B cell (primary cell): ENCODE measurements around the gene MFSD12. TPM values are rescaled to one million over a fixed set of nuclear protein-coding genes. Genes with fewer than 3 reads are reported as not detected.

Experiments used
- ATAC-seq: fragments of 200-7000 bp; cut with Tn5 transposase; one replicate; pipeline ENCODE4 v1.10.0; 2021; ENCODE audit warnings: low read depth, mild to moderate bottlenecking, moderate number of reproducible peaks, moderate library complexity
- CTCF ChIA-PET: fragments of 350-600 bp; sonication (Branson Sonifier 250); formaldehyde crosslinking; loops from one replicate; lab custom pipeline; 2021; ENCODE audit warnings: antibody characterized with exemption, inconsistent platforms; lab: Charles Lee
- POLR2A ChIA-PET: fragments of 350-600 bp; sonication (Branson Sonifier 250); formaldehyde crosslinking; loops from one replicate; lab custom pipeline; 2021; ENCODE audit warnings: antibody characterized with exemption; lab: Charles Lee
- DNase-seq: peaks from one replicate; pipeline ENCODE4 v3.0.0; 2013
- H2AFZ ChIP-seq: 2 replicates; pipeline ENCODE4 v1.6.1; 2012; ENCODE audit warnings: mild to moderate bottlenecking, low read depth, low read length; ENCODE audit not compliant: insufficient read depth, poor library complexity, severe bottlenecking
- H3K27ac ChIP-seq, 2 donors: 1 replicate in 1 of 2; 2 replicates in 1 of 2; pipeline ENCODE4 v1.5.1; 2012 to 2013; ENCODE audit warnings: low read length in 2 of 2, mild to moderate bottlenecking in 2 of 2, moderate library complexity in 1 of 2
- H3K27me3 ChIP-seq, 4 experiments: fragments of 200-600 bp in 1 of 4; sonication (generic) in 1 of 4; replicated peaks in 1 of 4; 1 replicate in 2 of 4; 2 replicates in 2 of 4; pipeline versions ENCODE4 v1.6.1 to v1.7.0; 2013 to 2016; ENCODE audit warnings: low read length in 3 of 4, mild to moderate bottlenecking in 2 of 4, mixed read lengths in 1 of 4, moderate library complexity in 1 of 4; ENCODE audit not compliant: insufficient read depth in 4 of 4, control insufficient read depth in 3 of 4; ENCODE audit errors: control extremely low read depth in 1 of 4
- H3K36me3 ChIP-seq, 2 experiments: replicated peaks in 1 of 2; 1 replicate in 1 of 2; 2 replicates in 1 of 2; pipeline versions ENCODE4 v1.6.1 to v1.7.1; 2013; ENCODE audit warnings: low read length in 1 of 2; ENCODE audit not compliant: insufficient read depth in 2 of 2, control insufficient read depth in 1 of 2; ENCODE audit errors: control extremely low read depth in 1 of 2, extremely low read depth in 1 of 2
- H3K4me1 ChIP-seq, 2 donors: fragments of 200-600 bp in 1 of 2; sonication (generic) in 1 of 2; 1 replicate in 1 of 2; 2 replicates in 1 of 2; pipeline versions ENCODE4 v1.5.1 to v1.6.1; 2013 to 2017; ENCODE audit warnings: low read length in 2 of 2; ENCODE audit not compliant: control insufficient read depth in 2 of 2, insufficient read depth in 2 of 2
- H3K4me2 ChIP-seq: replicated peaks from 2 replicates; pipeline ENCODE3; 2012; ENCODE audit warnings: mild to moderate bottlenecking, low read depth, low read length; ENCODE audit not compliant: poor library complexity, severe bottlenecking
- H3K4me3 ChIP-seq, 5 experiments: fragments of 200-600 bp in 1 of 5; sonication (generic) in 1 of 5; 1 replicate in 3 of 5; 2 replicates in 2 of 5; pipeline versions ENCODE4 v1.5.1 to v1.7.0; 2011 to 2016; ENCODE audit warnings: low read length in 4 of 5, mild to moderate bottlenecking in 4 of 5, low read depth in 2 of 5, control low read depth in 1 of 5, moderate library complexity in 1 of 5; ENCODE audit not compliant: insufficient read depth in 1 of 5; ENCODE audit errors: control extremely low read depth in 1 of 5, extremely low read depth in 1 of 5
- H3K79me2 ChIP-seq: fragments of 200-600 bp; sonication (generic); one replicate; pipeline ENCODE4 v1.6.0; 2016; ENCODE audit warnings: low read length; ENCODE audit not compliant: control insufficient read depth, insufficient read depth
- H3K9ac ChIP-seq: fragments of 200-600 bp; sonication (generic); 2 replicates; pipeline ENCODE4 v1.6.1; 2017; ENCODE audit warnings: mild to moderate bottlenecking, low read length, moderate library complexity
- H3K9me3 ChIP-seq, 3 donors: one replicate each; pipeline versions ENCODE4 v1.6.1 to v1.7.1; 2013; ENCODE audit warnings: low read length in 2 of 3; ENCODE audit not compliant: control insufficient read depth in 2 of 3, insufficient read depth in 1 of 3; ENCODE audit errors: control extremely low read depth in 1 of 3
- H4K20me1 ChIP-seq: 2 replicates; pipeline ENCODE4 v1.6.0; 2012; ENCODE audit warnings: mild to moderate bottlenecking, low read length; ENCODE audit not compliant: insufficient read depth, control insufficient read depth, poor library complexity, severe bottlenecking
- H3K27ac Mint-ChIP-seq: one replicate; pipeline ENCODE4 v1.8.0; 2021; ENCODE audit warnings: mixed read lengths
- H3K27me3 Mint-ChIP-seq: one replicate; pipeline ENCODE4 v1.8.0; 2021; ENCODE audit warnings: mixed read lengths
- H3K4me1 Mint-ChIP-seq: one replicate; pipeline ENCODE4 v1.8.0; 2021; ENCODE audit warnings: mixed read lengths
- H3K4me3 Mint-ChIP-seq: one replicate; pipeline ENCODE4 v1.8.0; 2021; ENCODE audit warnings: mixed read lengths
- H3K9me3 Mint-ChIP-seq: one replicate; pipeline ENCODE4 v1.8.0; 2022; ENCODE audit warnings: mixed read lengths; ENCODE audit not compliant: insufficient read depth
- EZH2 ChIP-seq: IDR thresholded peaks from 2 replicates; pipeline ENCODE4 v1.6.1; 2012; ENCODE audit warnings: borderline replicate concordance, low read depth, mild to moderate bottlenecking, moderate library complexity, low read length; ENCODE audit not compliant: insufficient read depth, poor library complexity, severe bottlenecking
- WGBS: methylation state at CpG from one replicate; pipeline ENCODE4 v1.1.5; 2013; ENCODE audit warnings: missing lambda C conversion rate; ENCODE audit not compliant: insufficient coverage; 5-methylcytosine and 5-hydroxymethylcytosine counted together
- intact Hi-C: fragments of 100-400 bp; cut with micrococcal nuclease; formaldehyde crosslinking; loops from one replicate; pipeline ENCODE4 v1.10.0; 2022
- polyA plus RNA-seq: library from polyadenylated mRNA; depleted of rRNA; stranded (reverse); fragments of >200 nt; gene quantifications from 2 replicates; pipeline ENCODE4 v1.2.3, GENCODE V29; 2012
- total RNA-seq, 2 donors: library from RNA; stranded (reverse); fragments of 120-200 nt in 1 of 2; gene quantifications; 1 replicate in 1 of 2; 2 replicates in 1 of 2; pipeline versions ENCODE4 v1.2.3 to v1.2.4, GENCODE V29; 2013 to 2022
- TF ChIP-seq, protein P1 (sequence below): fragments of 200-600 bp; IDR thresholded peaks from one replicate; pipeline ENCODE4 v1.8.0; 2022; ENCODE audit warnings: antibody characterized with exemption, mild to moderate bottlenecking

The MFSD12 gene
- total and polyA plus RNA-seq, 2 donors (not counting 1 experiment from before 2014, with no cell fraction given) = 100 to 154 TPM

GRCh38 chr19:3524904-3525451 is 32.4 kb downstream of the MFSD12 start:
- ChIA-PET CTCF (no interaction called here), POLR2A (no interaction called here)
- Histone ChIP-seq H2AFZ (no peak overlapping the region), H3K79me2 (peaks cover 65% of the 10 kb centered on the region), H3K4me3 (no peak overlapping the region), H3K4me2 (no peak overlapping the region), H4K20me1 (peaks cover 89% of the 10 kb centered on the region), H3K27me3 (no peaks in the 10 kb centered on the region), H3K27ac (no peak overlapping the region), H3K4me1 (no peaks in the 10 kb centered on the region), H3K36me3 (peaks cover 0 to 67% of the 10 kb centered on the region in 2 experiments), H3K9ac (no peak overlapping the region), H3K9me3 (no peaks in the 10 kb centered on the region)
- intact Hi-C loops = no loop called here
- DNase-seq (no peak), ATAC-seq (no peak)
- H3K9me3 Mint-ChIP-seq = no peaks in the 10 kb centered on the region
- no peak overlapping the region for H3K27ac Mint-ChIP-seq
- 98% methylated on average over 18 of the region's 20 CpGs for WGBS
- no peaks in the 10 kb centered on the region for H3K27me3 Mint-ChIP-seq
- no peak overlapping the region for H3K4me3 Mint-ChIP-seq
- peaks cover 9% of the 10 kb centered on the region for H3K4me1 Mint-ChIP-seq
- no peak for TF ChIP-seq EZH2
- TF ChIP-seq, protein P1, sequence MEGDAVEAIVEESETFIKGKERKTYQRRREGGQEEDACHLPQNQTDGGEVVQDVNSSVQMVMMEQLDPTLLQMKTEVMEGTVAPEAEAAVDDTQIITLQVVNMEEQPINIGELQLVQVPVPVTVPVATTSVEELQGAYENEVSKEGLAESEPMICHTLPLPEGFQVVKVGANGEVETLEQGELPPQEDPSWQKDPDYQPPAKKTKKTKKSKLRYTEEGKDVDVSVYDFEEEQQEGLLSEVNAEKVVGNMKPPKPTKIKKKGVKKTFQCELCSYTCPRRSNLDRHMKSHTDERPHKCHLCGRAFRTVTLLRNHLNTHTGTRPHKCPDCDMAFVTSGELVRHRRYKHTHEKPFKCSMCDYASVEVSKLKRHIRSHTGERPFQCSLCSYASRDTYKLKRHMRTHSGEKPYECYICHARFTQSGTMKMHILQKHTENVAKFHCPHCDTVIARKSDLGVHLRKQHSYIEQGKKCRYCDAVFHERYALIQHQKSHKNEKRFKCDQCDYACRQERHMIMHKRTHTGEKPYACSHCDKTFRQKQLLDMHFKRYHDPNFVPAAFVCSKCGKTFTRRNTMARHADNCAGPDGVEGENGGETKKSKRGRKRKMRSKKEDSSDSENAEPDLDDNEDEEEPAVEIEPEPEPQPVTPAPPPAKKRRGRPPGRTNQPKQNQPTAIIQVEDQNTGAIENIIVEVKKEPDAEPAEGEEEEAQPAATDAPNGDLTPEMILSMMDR = no peak

- H3K27me3 ChIP-seq = no peaks in the 10 kb centered on the region
- H3K9me3 Mint-ChIP-seq = no peaks in the 10 kb centered on the region
- H3K79me2 ChIP-seq = peaks cover 69% of the 10 kb centered on the region
- no peak for TF ChIP-seq EZH2
- TF ChIP-seq, protein P1 = no peak
- intact Hi-C loops = no loop called here
- POLR2A ChIA-PET = no interaction called here
- H4K20me1 ChIP-seq = peaks cover 96% of the 10 kb centered on the region
- H3K4me1 Mint-ChIP-seq = peaks cover 10% of the 10 kb centered on the region
- no peak overlapping the region for H3K27ac ChIP-seq
- no peak overlapping the region for H3K4me3 Mint-ChIP-seq
- CTCF ChIA-PET = no interaction called here
- no peak overlapping the region for H3K27ac Mint-ChIP-seq
- no peaks in the 10 kb centered on the region for H3K27me3 Mint-ChIP-seq
- H3K4me2 ChIP-seq = no peak overlapping the region
- DNase-seq (no peak), ATAC-seq (no peak)
- H3K4me1 ChIP-seq = no peaks in the 10 kb centered on the region
- WGBS = 96% methylated on average over 27 of the region's 33 CpGs
- no peak overlapping the region for H2AFZ ChIP-seq
- no peak overlapping the region for H3K9ac ChIP-seq
- H3K9me3 ChIP-seq = no peaks in the 10 kb centered on the region
- peaks cover 0 to 74% of the 10 kb centered on the region in 2 experiments for H3K36me3 ChIP-seq
- H3K4me3 ChIP-seq = no peak overlapping the region
Measured at GRCh38 chr19:3524078-3524842, 33.1 kb downstream of the MFSD12 start.
